IPS DF 6.9 (cell line): ENCODE results near the gene IRS1.

ENCODE experiments used
- DNase-seq: peaks from one replicate; pipeline ENCODE4 v3.0.0-alpha.2; 2013; ENCODE audit warnings: low read depth, low spot score
- H3K27ac ChIP-seq: one replicate; pipeline ENCODE4 v1.5.1; 2013; ENCODE audit warnings: low read length, control low read depth
- H3K27me3 ChIP-seq: 2 replicates; pipeline ENCODE4 v1.6.1; 2013; ENCODE audit warnings: mild to moderate bottlenecking, low read length; ENCODE audit not compliant: control insufficient read depth, insufficient read depth
- H3K36me3 ChIP-seq: 2 replicates; pipeline ENCODE4 v1.6.1; 2013; ENCODE audit warnings: low read length; ENCODE audit not compliant: control insufficient read depth, insufficient read depth
- H3K4me1 ChIP-seq: 2 replicates; pipeline ENCODE4 v1.6.1; 2013; ENCODE audit warnings: low read length; ENCODE audit not compliant: control insufficient read depth, insufficient read depth
- H3K4me3 ChIP-seq: 2 replicates; pipeline ENCODE4 v1.5.1; 2013; ENCODE audit warnings: mild to moderate bottlenecking, low read length
- H3K9me3 ChIP-seq: 2 replicates; pipeline ENCODE4 v1.6.1; 2013; ENCODE audit warnings: low read length, inconsistent platforms; ENCODE audit not compliant: control insufficient read depth, insufficient read depth
- WGBS: extraction: QIAGEN DNeasy Blood & Tissue Kit; methylation state at CpG from one replicate; pipeline ENCODE4 v1.1.7; 2013; ENCODE audit warnings: mixed read lengths, missing lambda C conversion rate; ENCODE audit not compliant: insufficient read length, insufficient coverage; 5-methylcytosine and 5-hydroxymethylcytosine counted together

IRS1 gene

DNA sequence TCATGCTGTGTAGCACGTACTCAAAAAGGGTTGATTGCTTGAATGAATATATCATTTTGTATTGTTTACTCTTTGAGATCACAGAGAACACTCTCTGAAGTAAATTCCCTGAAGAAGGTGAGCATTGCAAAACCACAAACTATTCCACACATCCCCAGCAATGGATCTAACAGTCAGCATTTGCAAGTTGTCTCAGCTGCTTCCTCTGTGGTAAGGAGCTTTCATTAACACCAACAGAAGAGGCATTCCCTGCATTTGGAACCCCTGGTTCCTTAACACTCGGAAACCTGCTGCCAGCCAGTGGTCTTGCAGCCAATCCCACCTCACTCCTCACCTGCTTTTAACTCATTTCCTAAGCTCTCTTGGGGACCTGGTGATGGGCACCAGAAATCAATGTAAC, 108.4 kb downstream of the IRS1 start:
- no CpG with 5 or more reads among the region's 2 CpGs for WGBS
- no peak overlapping the region for H3K4me3 ChIP-seq

DNA sequence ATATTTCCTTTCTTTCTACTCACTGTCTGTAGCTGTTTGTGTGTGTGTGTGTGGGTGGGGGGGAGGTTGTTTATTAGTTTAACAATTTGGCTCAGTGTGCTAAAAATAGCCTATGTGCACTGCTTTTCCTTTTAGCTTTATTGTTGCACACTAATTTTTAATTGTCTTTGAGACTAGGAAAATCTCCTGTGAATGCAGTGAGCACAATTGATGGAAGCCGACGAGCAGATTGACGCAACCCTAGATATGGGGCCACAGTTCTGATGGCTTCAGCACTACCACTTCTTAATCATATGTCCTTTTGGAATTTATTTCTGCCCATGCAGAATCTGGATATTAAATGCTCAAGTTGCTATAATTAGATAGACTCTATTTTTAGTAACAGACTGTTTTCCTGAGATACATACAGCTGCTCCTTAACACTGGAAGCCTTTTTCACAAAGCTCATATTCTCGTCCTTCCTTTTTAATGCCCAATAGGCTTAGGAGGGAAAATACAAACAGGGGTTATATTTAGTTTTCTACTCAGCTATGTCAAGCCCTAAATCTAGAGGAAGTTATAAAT, 109.1 kb downstream of the IRS1 start:
- Histone ChIP-seq H3K27ac (no peak overlapping the region), H3K4me1 (no peaks in the 10 kb centered on the region), H3K27me3 (no peaks in the 10 kb centered on the region), H3K36me3 (no peaks in the 10 kb centered on the region), H3K9me3 (no peaks in the 10 kb centered on the region), H3K4me3 (no peak overlapping the region)
- no CpG with 5 or more reads among the region's 4 CpGs for WGBS
- no peak for DNase-seq

More for the DNA sequence above, 108.4 kb downstream of the IRS1 start:
- Histone ChIP-seq H3K27me3 (no peaks in the 10 kb centered on the region), H3K9me3 (no peaks in the 10 kb centered on the region), H3K27ac (no peak overlapping the region), H3K36me3 (no peaks in the 10 kb centered on the region), H3K4me1 (no peaks in the 10 kb centered on the region)
- DNase-seq = no peak

DNA sequence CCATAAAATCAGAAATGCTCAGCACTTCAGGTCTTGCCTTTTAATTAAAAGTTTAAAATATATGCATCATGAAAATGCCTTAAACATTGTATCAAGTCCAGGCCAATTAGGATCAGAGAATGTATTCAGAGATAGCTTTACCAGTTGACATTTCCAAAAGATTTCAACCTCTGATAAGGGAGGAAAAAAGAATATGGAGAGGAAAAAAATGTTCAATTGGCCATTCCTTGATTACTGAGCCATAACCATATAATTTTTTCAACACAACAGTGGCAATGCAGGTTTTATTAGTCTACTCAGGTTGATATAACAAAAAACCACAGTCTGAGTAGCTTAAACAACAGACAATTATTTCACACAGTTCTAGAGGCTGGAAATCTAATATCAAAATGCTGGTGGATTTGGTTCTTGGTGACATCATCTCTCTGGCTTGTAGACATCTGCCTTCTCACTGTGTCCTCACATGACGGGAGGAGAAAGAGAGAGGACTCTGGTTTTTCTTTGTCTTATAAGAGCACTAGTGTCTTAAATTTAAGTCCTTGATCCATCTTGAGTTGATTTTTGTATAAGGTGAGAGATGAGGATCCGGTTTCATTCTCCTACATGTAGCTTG, 111.9 kb downstream of the IRS1 start:
- Histone ChIP-seq H3K4me3 (no peak overlapping the region), H3K4me1 (no peaks in the 10 kb centered on the region), H3K27ac (no peak overlapping the region), H3K36me3 (no peaks in the 10 kb centered on the region), H3K27me3 (no peaks in the 10 kb centered on the region), H3K9me3 (no peaks in the 10 kb centered on the region)
- WGBS = no CpG with 5 or more reads among the region's 2 CpGs
- no peak for DNase-seq

DNA sequence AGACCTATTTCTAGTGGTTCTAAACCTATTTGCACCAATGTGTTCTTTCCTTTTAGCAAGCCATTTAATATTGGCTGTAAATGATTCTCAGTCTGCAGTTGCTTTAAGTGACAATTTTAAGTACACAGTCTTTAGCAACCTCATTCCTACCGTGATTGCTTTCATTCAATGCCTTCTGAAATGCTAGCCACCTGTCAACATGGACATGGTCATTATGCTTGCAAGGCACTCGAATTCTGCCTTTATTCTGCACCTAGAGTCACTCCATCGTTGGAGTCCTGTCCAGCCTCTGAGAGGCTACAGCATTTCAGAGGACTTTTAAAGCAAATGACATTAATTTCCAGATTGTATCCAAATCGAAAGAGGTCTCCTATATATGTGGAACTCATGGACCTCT, 115.1 kb downstream of the IRS1 start:
- H3K27me3 ChIP-seq = no peaks in the 10 kb centered on the region
- H3K4me3 ChIP-seq = no peak overlapping the region
- no peak for DNase-seq
- H3K9me3 ChIP-seq = no peaks in the 10 kb centered on the region
- H3K27ac ChIP-seq = no peak overlapping the region
- no CpG with 5 or more reads among the region's 4 CpGs for whole genome bisulfite sequencing
- H3K36me3 ChIP-seq = no peaks in the 10 kb centered on the region
- no peaks in the 10 kb centered on the region for H3K4me1 ChIP-seq

DNA sequence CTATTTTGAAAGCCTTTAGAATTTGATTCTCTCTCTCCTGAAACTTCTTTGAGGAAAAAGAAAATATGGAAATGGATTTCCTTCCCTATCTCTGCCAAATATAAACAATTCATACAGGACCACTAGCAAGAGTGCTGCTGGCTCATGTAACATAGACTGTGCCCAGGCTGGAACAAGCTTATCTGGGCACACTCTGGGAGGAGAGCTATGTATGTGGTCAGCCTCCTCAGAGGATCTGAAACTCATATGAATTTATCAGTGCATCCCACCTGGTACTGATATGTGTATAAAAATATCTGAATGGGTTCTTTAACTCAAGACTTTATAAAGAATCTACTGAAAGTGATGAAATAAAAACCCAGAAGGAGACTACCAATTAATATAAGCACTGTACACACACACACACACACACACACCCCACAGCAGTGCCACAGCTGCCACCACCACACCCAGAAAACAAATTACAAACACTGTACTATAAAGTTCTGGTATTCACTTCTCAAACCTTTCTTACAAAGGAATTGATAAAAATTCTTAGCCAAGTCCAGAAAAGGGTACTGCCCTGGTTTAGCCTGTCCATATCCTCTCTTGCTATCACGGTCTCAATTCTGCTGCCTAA, 115.6 kb downstream of the IRS1 start:
- no CpG with 5 or more reads among the region's 1 CpG for WGBS
- Histone ChIP-seq H3K4me1 (no peaks in the 10 kb centered on the region), H3K27ac (no peak overlapping the region), H3K27me3 (no peaks in the 10 kb centered on the region), H3K36me3 (no peaks in the 10 kb centered on the region), H3K9me3 (no peaks in the 10 kb centered on the region), H3K4me3 (no peak overlapping the region)
- no peak for DNase-seq

DNA sequence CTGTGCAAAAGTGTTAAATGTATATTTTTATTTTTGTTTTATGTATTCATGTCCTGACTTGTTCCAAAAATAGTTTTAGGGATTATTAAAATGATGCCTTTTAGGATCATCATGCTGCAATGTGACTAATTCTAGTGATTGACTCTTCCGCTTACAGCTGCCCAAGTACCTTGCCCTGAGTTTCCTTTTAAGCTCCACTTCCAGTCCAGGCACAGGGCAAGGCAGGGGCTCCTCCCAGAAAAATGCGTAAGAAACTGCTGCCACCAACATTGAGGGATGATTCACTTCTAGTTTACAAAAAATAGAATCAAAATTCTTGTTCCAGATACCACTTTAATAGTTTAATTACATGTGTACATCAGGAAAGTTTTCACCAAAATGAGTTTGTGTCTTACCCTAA, 116.4 kb downstream of the IRS1 start:
- H3K4me3 ChIP-seq = no peak overlapping the region
- no peaks in the 10 kb centered on the region for H3K36me3 ChIP-seq
- H3K4me1 ChIP-seq = no peaks in the 10 kb centered on the region
- WGBS = no CpG with 5 or more reads among the region's 2 CpGs
- no peaks in the 10 kb centered on the region for H3K27me3 ChIP-seq
- DNase-seq = no peak
- H3K9me3 ChIP-seq = no peaks in the 10 kb centered on the region
- H3K27ac ChIP-seq = no peak overlapping the region
